DMS 273 treated with DMSO at 0.1 percent for 48 hours (cell line): ENCODE results near the gene ELMO3.

ENCODE experiments used
- DNase-seq: peaks from one replicate; lab custom pipeline; 2025; lab: John Stamatoyannopoulos, UW

The ELMO3 gene

GRCh38 chr16:67243481-67243880 is 44.5 kb downstream of the ELMO3 start:
- DNase-seq = no peak

GRCh38 chr16:67244387-67245185 is 45.7 kb downstream of the ELMO3 start:
- no peak for DNase-seq

GRCh38 chr16:67245186-67245585 is 46.3 kb downstream of the ELMO3 start:
- no peak for DNase-seq

GRCh38 chr16:67245674-67246080 is 46.7 kb downstream of the ELMO3 start:
- no peak for DNase-seq

GRCh38 chr16:67246081-67246755 is 47.3 kb downstream of the ELMO3 start:
- peak; percentile 71 for DNase-seq

- no peak for DNase-seq
Observed at GRCh38 chr16:67246756-67247191, 47.8 kb downstream of the ELMO3 start.

- DNase-seq = peak; percentile 89
Observed at GRCh38 chr16:67247192-67248072, 48.5 kb downstream of the ELMO3 start, which contains the start of gene FHOD1. FHOD1 (minus strand) TSS chr16:67247481; CDS start chr16:67247410, 71 bp downstream.

GRCh38 chr16:67248073-67248400 is 49.1 kb downstream of the ELMO3 start:
- no peak for DNase-seq

- DNase-seq = no peak
Observed at GRCh38 chr16:67248401-67249177, 49.7 kb downstream of the ELMO3 start, which contains the start of gene SLC9A5. SLC9A5 (plus strand) TSS chr16:67248979; CDS start chr16:67249015, 36 bp downstream.

- no peak for DNase-seq
Observed at GRCh38 chr16:67249178-67250044, 50.5 kb downstream of the ELMO3 start.

GRCh38 chr16:67250045-67250327 is 51.1 kb downstream of the ELMO3 start:
- no peak for DNase-seq

- DNase-seq = peak; percentile 21
Observed at GRCh38 chr16:67252609-67253497, 53.9 kb downstream of the ELMO3 start.
